Neural crest cell (in vitro differentiated cells): ENCODE data around the gene PTCD1. TPM values are rescaled to one million over a fixed set of nuclear protein-coding genes. Genes with fewer than 3 reads are reported as not detected.
"Not testable (repeated sequence)": the region's sequence is repeated elsewhere in the genome, so short reads cannot be mapped to it uniquely, and the experiment has no call there.

ENCODE experiments used
- DNase-seq: peaks from one replicate; pipeline ENCODE4 v3.0.0; 2021; ENCODE audit warnings: low read depth, mixed read lengths, low spot score
- H3K27ac Mint-ChIP-seq: one replicate; pipeline ENCODE4 v1.8.0; 2021; ENCODE audit warnings: mild to moderate bottlenecking, mixed read lengths; ENCODE audit not compliant: unreplicated experiment
- H3K27me3 Mint-ChIP-seq: 2 replicates; pipeline ENCODE4 v1.8.0; 2021; ENCODE audit warnings: low read depth, mild to moderate bottlenecking, mixed read lengths
- H3K36me3 Mint-ChIP-seq: 2 replicates; pipeline ENCODE4 v1.8.0; 2021; ENCODE audit warnings: low read depth, mild to moderate bottlenecking, mixed read lengths
- H3K4me1 Mint-ChIP-seq: 2 replicates; pipeline ENCODE4 v1.8.0; 2021; ENCODE audit warnings: mixed read lengths
- H3K4me3 Mint-ChIP-seq: one replicate; pipeline ENCODE4 v1.8.0; 2021; ENCODE audit warnings: mild to moderate bottlenecking, mixed read lengths
- H3K9me3 Mint-ChIP-seq: 2 replicates; pipeline ENCODE4 v1.8.0; 2021; ENCODE audit warnings: mixed read lengths
- total RNA-seq: library from RNA; stranded (reverse); gene quantifications from 2 replicates; pipeline ENCODE4 v1.2.1, GENCODE V29; 2021
- TF ChIP-seq, protein P1 (sequence below): fragments of 200-600 bp; sonication (generic); conservative IDR thresholded peaks from 2 replicates; pipeline ENCODE4 v1.5.0; 2021; ENCODE audit warnings: antibody characterized with exemption, mild to moderate bottlenecking

PTCD1 gene
- total RNA-seq, 1 donor from 2014 or later = 11.1 TPM

DNA sequence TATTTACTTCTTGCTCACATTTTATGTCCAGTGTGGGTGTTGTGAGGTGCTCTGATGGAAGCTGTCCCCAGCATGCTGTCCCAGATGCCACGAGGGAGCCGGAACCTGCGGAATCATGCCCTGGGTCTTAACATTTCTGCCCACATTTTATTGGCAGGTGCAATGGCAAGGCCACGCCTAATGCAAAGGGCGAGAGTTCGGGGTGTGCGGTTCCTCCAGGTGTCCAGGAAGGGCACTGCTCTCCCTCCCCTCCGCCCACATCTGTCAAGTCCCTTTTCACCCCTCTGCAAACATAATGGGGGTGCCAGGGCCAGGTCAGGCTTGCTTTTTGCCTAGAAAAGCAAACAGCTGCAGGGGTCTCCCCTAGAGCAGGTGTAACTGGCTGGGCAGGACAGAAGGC lies 46.6 kb downstream of the PTCD1 start:
- Mint-ChIP-seq H3K4me3 (peak overlapping the region; percentile 68), H3K4me1 (peaks cover 13% of the 10 kb centered on the region), H3K36me3 (peaks cover 3% of the 10 kb centered on the region), H3K27me3 (peaks cover 6% of the 10 kb centered on the region), H3K27ac (no peak overlapping the region), H3K9me3 (no peaks in the 10 kb centered on the region)
- DNase-seq = no peak
- TF ChIP-seq, protein P1, sequence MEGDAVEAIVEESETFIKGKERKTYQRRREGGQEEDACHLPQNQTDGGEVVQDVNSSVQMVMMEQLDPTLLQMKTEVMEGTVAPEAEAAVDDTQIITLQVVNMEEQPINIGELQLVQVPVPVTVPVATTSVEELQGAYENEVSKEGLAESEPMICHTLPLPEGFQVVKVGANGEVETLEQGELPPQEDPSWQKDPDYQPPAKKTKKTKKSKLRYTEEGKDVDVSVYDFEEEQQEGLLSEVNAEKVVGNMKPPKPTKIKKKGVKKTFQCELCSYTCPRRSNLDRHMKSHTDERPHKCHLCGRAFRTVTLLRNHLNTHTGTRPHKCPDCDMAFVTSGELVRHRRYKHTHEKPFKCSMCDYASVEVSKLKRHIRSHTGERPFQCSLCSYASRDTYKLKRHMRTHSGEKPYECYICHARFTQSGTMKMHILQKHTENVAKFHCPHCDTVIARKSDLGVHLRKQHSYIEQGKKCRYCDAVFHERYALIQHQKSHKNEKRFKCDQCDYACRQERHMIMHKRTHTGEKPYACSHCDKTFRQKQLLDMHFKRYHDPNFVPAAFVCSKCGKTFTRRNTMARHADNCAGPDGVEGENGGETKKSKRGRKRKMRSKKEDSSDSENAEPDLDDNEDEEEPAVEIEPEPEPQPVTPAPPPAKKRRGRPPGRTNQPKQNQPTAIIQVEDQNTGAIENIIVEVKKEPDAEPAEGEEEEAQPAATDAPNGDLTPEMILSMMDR = no peak

DNA sequence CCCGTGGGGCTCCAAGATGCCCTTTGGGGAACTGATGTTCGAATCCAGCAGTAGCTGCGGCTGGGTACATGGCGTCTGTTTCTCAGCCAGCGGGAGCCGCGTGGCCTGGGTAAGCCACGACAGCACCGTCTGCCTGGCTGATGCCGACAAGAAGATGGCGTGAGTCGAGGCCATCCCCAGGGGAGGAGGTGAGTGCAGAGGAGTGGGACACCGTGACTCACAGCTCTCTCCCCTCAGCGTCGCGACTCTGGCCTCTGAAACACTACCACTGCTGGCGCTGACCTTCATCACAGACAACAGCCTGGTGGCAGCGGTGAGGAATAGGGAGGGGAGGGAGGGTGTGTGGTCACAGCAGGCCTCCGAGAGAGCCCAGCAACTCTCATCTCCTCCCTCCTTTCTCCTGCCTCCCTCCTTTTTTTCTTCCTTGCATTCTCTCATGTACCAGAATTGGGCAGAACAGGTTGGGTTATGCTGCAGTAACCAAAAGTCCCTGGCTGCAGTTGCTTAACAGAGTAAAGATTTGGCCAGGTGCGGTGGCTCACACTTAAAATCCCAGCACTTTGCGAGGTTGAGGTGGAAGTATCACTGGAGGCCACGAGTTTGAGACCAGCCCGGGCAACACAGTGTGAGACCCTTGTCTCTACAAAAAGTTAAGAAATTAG lies 47.5 kb downstream of the PTCD1 start:
- Mint-ChIP-seq H3K4me1 (peaks cover 13% of the 10 kb centered on the region), H3K36me3 (peaks cover 3% of the 10 kb centered on the region), H3K4me3 (peak overlapping the region; percentile 68), H3K27ac (peak overlapping the region; percentile 27), H3K9me3 (no peaks in the 10 kb centered on the region), H3K27me3 (peaks cover 6% of the 10 kb centered on the region)
- TF ChIP-seq, protein P1 = no peak
- no peak for DNase-seq

DNA sequence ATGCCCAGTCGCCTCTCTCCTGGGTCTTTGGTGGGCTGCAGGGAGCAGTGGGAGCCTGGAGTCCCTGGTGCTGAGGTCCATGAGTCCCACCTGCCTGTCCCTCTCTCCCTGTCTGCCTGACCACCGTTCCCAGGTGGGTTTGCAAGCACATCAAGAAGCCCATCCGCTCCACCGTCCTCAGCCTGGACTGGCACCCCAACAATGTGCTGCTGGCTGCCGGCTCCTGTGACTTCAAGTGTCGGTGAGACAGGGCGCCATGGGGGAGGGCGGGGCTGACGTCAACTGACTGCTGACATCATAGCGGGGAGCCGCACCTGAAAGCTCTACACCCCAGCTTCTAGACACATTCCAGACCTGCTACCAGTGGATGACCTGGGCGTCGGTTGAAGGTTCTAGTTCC lies 48.8 kb downstream of the PTCD1 start:
- TF ChIP-seq, protein P1 = no peak
- no peak for DNase-seq
- peaks cover 13% of the 10 kb centered on the region for H3K4me1 Mint-ChIP-seq
- H3K36me3 Mint-ChIP-seq = peaks cover 3% of the 10 kb centered on the region
- peaks cover 6% of the 10 kb centered on the region for H3K27me3 Mint-ChIP-seq
- no peaks in the 10 kb centered on the region for H3K9me3 Mint-ChIP-seq
- H3K4me3 Mint-ChIP-seq = no peak overlapping the region
- no peak overlapping the region for H3K27ac Mint-ChIP-seq

DNA sequence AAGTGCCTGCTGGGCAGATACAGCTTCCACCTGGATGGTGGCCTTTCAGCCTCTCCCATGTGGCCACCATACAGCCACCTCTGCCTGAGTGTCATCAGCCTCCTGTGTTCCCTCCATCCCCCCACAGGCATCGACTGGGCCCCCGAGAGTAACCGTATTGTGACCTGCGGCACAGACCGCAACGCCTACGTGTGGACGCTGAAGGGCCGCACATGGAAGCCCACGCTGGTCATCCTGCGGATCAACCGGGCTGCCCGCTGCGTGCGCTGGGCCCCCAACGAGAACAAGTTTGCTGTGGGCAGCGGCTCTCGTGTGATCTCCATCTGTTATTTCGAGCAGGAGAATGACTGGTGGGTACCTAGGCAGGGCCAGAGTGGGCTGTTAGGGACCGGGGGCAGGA lies 50.7 kb downstream of the PTCD1 start:
- Mint-ChIP-seq H3K27ac (peak overlapping the region; percentile 35), H3K27me3 (peaks cover 1% of the 10 kb centered on the region), H3K36me3 (peaks cover 2% of the 10 kb centered on the region), H3K4me1 (peaks cover 3% of the 10 kb centered on the region), H3K9me3 (no peaks in the 10 kb centered on the region), H3K4me3 (no peak overlapping the region)
- TF ChIP-seq, protein P1 = no peak
- no peak for DNase-seq

DNA sequence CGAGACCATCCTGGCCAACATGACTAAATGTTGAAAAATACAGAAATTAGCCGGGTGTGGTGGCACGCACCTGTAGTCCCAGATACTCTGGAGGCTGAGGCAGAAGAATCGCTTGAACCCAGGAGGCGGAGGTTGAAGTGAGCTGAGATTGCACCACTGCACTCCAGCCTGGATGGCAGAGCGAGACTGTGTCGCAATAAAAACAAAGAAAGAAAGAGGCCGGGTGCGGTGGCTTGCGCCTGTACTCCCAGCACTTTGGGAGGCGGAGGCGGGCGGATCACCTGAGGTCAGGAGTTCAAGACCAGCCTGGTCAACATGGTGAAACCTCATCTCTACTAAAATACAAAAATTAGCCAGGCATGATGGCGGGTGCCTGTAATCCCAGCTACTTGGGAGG lies 51.4 kb downstream of the PTCD1 start:
- not testable (repeated sequence) for H3K27me3 Mint-ChIP-seq, H3K9me3 Mint-ChIP-seq, H3K27ac Mint-ChIP-seq, H3K4me1 Mint-ChIP-seq, H3K36me3 Mint-ChIP-seq, DNase-seq
- H3K4me3 Mint-ChIP-seq = peak overlapping the region; percentile 57
- TF ChIP-seq, protein P1 = peak; percentile 7
